Stomach smooth muscle (tissue), 2 donors: ENCODE results near the gene LTB4R2.
A peak's percentile ranks its signal among the peaks of the same experiment; 100 is the strongest.

ENCODE experiments used
- H3K27ac ChIP-seq: one replicate; pipeline ENCODE4 v1.7.0; 2013; ENCODE audit warnings: mild to moderate bottlenecking, low read length, inconsistent platforms
- H3K27me3 ChIP-seq, 2 donors: one replicate each; pipeline ENCODE4 v1.7.0; 2013; ENCODE audit warnings: low read length in 2 of 2; ENCODE audit not compliant: insufficient read depth in 2 of 2, control insufficient read depth in 1 of 2
- H3K36me3 ChIP-seq, 2 donors: one replicate each; pipeline ENCODE4 v1.7.0; 2013; ENCODE audit warnings: low read length in 2 of 2; ENCODE audit not compliant: control insufficient read depth in 2 of 2, insufficient read depth in 2 of 2
- H3K4me1 ChIP-seq: one replicate; pipeline ENCODE4 v1.7.0; 2013; ENCODE audit warnings: low read length; ENCODE audit not compliant: control insufficient read depth, insufficient read depth
- H3K4me3 ChIP-seq, 2 donors: one replicate each; pipeline ENCODE4 v1.7.0; 2013; ENCODE audit warnings: low read length in 2 of 2
- H3K9ac ChIP-seq, 2 donors: one replicate each; pipeline ENCODE4 v1.7.0; 2013; ENCODE audit warnings: low read length in 2 of 2, mild to moderate bottlenecking in 1 of 2
- H3K9me3 ChIP-seq, 2 donors: one replicate each; pipeline ENCODE4 v1.7.0; 2013; ENCODE audit warnings: low read length in 2 of 2; ENCODE audit not compliant: control insufficient read depth in 2 of 2
- donor health status: healthy.
- donor health status: Pancreatic carcinoma.

Gene LTB4R2

GRCh38 chr14:24300326-24300980 is 9.5 kb upstream of the LTB4R2 start:
- Histone ChIP-seq H3K9me3 (no peaks in the 10 kb centered on the region), H3K27ac (peak overlapping the region; percentile 46), H3K36me3 (peaks cover 46 to 47% of the 10 kb centered on the region in 2 donors), H3K27me3 (no peaks in the 10 kb centered on the region), H3K4me3 (peak overlapping the region; percentile 88 to 99), H3K4me1 (peaks cover 30% of the 10 kb centered on the region), H3K9ac (peak overlapping the region; percentile 83 to 86)

- Histone ChIP-seq H3K4me1 (peaks cover 22% of the 10 kb centered on the region), H3K27me3 (no peaks in the 10 kb centered on the region), H3K9me3 (no peaks in the 10 kb centered on the region), H3K9ac (no peak overlapping the region), H3K27ac (no peak overlapping the region), H3K36me3 (peaks cover 52 to 56% of the 10 kb centered on the region in 2 donors), H3K4me3 (no peak overlapping the region)
Observed at GRCh38 chr14:24304019-24304387, 5.9 kb upstream of the LTB4R2 start.

- Histone ChIP-seq H3K27ac (no peak overlapping the region), H3K9ac (no peak overlapping the region), H3K9me3 (no peaks in the 10 kb centered on the region), H3K4me1 (peaks cover 23% of the 10 kb centered on the region), H3K36me3 (peaks cover 45 to 48% of the 10 kb centered on the region in 2 donors), H3K27me3 (no peaks in the 10 kb centered on the region), H3K4me3 (no peak overlapping the region)
Observed at GRCh38 chr14:24307156-24307574, 2.8 kb upstream of the LTB4R2 start.

GRCh38 chr14:24307575-24308341 is 2.2 kb upstream of the LTB4R2 start, which contains the start of gene CIDEB:
Gene CIDEB (minus strand): TSS chr14:24307977. CDS start chr14:24307858, 119 bp downstream.
- Histone ChIP-seq H3K4me1 (peaks cover 23% of the 10 kb centered on the region), H3K36me3 (peaks cover 39 to 42% of the 10 kb centered on the region in 2 donors), H3K27ac (no peak within 1 kb of the TSS), H3K27me3 (no peaks in the 10 kb centered on the region), H3K9ac (peak within 1 kb of the TSS in 1 of 2 donors; percentile 21), H3K4me3 (no peak within 1 kb of the TSS), H3K9me3 (no peaks in the 10 kb centered on the region)

- no peaks in the 10 kb centered on the region for H3K27me3 ChIP-seq
- H3K9ac ChIP-seq, result peak overlapping the region in 1 of 2 donors; percentile 21
- peaks cover 33 to 39% of the 10 kb centered on the region in 2 donors for H3K36me3 ChIP-seq
- no peak overlapping the region for H3K4me3 ChIP-seq
- peaks cover 23% of the 10 kb centered on the region for H3K4me1 ChIP-seq
- no peak overlapping the region for H3K27ac ChIP-seq
- H3K9me3 ChIP-seq, result no peaks in the 10 kb centered on the region
Observed at GRCh38 chr14:24308342-24309124, 1.4 kb upstream of the LTB4R2 start.

GRCh38 chr14:24310265-24310645 is 315 bp downstream of the LTB4R2 start:
- Histone ChIP-seq H3K4me3 (peak overlapping the region; percentile 67 to 79), H3K27me3 (peaks cover 0 to 1% of the 10 kb centered on the region in 2 donors), H3K27ac (peak overlapping the region; percentile 58), H3K9me3 (no peaks in the 10 kb centered on the region), H3K9ac (peak overlapping the region; percentile 48 to 71), H3K36me3 (peaks cover 15 to 22% of the 10 kb centered on the region in 2 donors), H3K4me1 (peaks cover 25% of the 10 kb centered on the region)

GRCh38 chr14:24310646-24311604 is 985 bp downstream of the LTB4R2 start, which contains the start of gene LTB4R:
Gene LTB4R (plus strand): TSS chr14:24311502. CDS start chr14:24315652, 4,150 bp downstream.
- H3K4me1 ChIP-seq, result peaks cover 25% of the 10 kb centered on the region
- H3K27ac ChIP-seq, result peak within 1 kb of the TSS; percentile 58
- H3K9ac ChIP-seq, result peak within 1 kb of the TSS; percentile 61 to 71
- H3K4me3 ChIP-seq, result peak within 1 kb of the TSS; percentile 67 to 79
- peaks cover 4 to 7% of the 10 kb centered on the region in 2 donors for H3K27me3 ChIP-seq
- no peaks in the 10 kb centered on the region for H3K9me3 ChIP-seq
- peaks cover 9 to 15% of the 10 kb centered on the region in 2 donors for H3K36me3 ChIP-seq

GRCh38 chr14:24311837-24312615 is 2.1 kb downstream of the LTB4R2 start:
- H3K4me1 ChIP-seq, result peaks cover 34% of the 10 kb centered on the region
- peak overlapping the region in 1 of 2 donors; percentile 79 for H3K4me3 ChIP-seq
- peaks cover 10 to 18% of the 10 kb centered on the region in 2 donors for H3K27me3 ChIP-seq
- peaks cover 0 to 4% of the 10 kb centered on the region in 2 donors for H3K36me3 ChIP-seq
- no peak overlapping the region for H3K9ac ChIP-seq
- H3K9me3 ChIP-seq, result no peaks in the 10 kb centered on the region
- peak overlapping the region; percentile 58 for H3K27ac ChIP-seq

- H3K9me3 ChIP-seq, result no peaks in the 10 kb centered on the region
- no peak overlapping the region for H3K9ac ChIP-seq
- peaks cover 34% of the 10 kb centered on the region for H3K4me1 ChIP-seq
- peaks cover 0 to 2% of the 10 kb centered on the region in 2 donors for H3K36me3 ChIP-seq
- H3K4me3 ChIP-seq, result no peak overlapping the region
- peaks cover 18 to 25% of the 10 kb centered on the region in 2 donors for H3K27me3 ChIP-seq
- H3K27ac ChIP-seq, result peak overlapping the region; percentile 31
Observed at GRCh38 chr14:24312736-24313507, 3.0 kb downstream of the LTB4R2 start.
